Right atrium auricular region (tissue), 2 donors: ENCODE results near the gene LEMD2. TPM values are rescaled to one million over a fixed set of nuclear protein-coding genes. Genes with fewer than 3 reads are reported as not detected.

Source experiments
- DNase-seq: peaks from one replicate; pipeline ENCODE4 v3.0.0-alpha.2; 2019; ENCODE audit warnings: low spot score
- H3K27ac ChIP-seq, 2 donors: fragments of 200-600 bp; sonication (generic); 1 replicate in 1 of 2; 2 replicates in 1 of 2; pipeline ENCODE4 v1.5.1; 2016 to 2019
- H3K27me3 ChIP-seq, 2 donors: fragments of 200-600 bp; sonication (generic); one replicate each; pipeline versions ENCODE4 v1.5.1 to v1.6.0; 2017 to 2019
- H3K36me3 ChIP-seq: fragments of 200-600 bp; sonication (generic); one replicate; pipeline ENCODE4 v1.5.1; 2016
- H3K4me1 ChIP-seq, 2 donors: fragments of 200-600 bp; sonication (generic); one replicate each; pipeline versions ENCODE4 v1.5.1 to v1.6.0; 2017 to 2019
- H3K4me3 ChIP-seq, 2 donors: fragments of 200-600 bp; sonication (generic); 1 replicate in 1 of 2; 2 replicates in 1 of 2; pipeline ENCODE4 v1.5.1; 2017 to 2019; ENCODE audit warnings: mild to moderate bottlenecking in 1 of 2, moderate library complexity in 1 of 2
- H3K9me3 ChIP-seq, 2 donors: fragments of 200-600 bp; sonication (generic); one replicate each; pipeline ENCODE4 v1.5.1; 2019
- CTCF ChIP-seq, 2 donors: fragments of 200-600 bp; sonication (generic); IDR thresholded peaks; one replicate each; pipeline ENCODE4 v1.5.1; 2019; ENCODE audit warnings: antibody characterized with exemption in 2 of 2
- total RNA-seq, 2 donors: library from RNA; depleted of rRNA; stranded (reverse); fragments of >200 nt; gene quantifications; one replicate each; pipeline ENCODE4 v1.1.0, GENCODE V29; 2016

The LEMD2 gene
- total RNA-seq, 2 donors from 2014 or later = 25.9 to 28.1 TPM

- TF ChIP-seq CTCF (IDR thresholded peaks at IDR 0.05) = no peak
- H3K36me3 ChIP-seq = no peaks in the 10 kb centered on the region
- H3K27ac ChIP-seq = no peak overlapping the region
- H3K4me1 ChIP-seq = peaks cover 0 to 6% of the 10 kb centered on the region in 2 donors
- DNase-seq = no peak
- no peak overlapping the region for H3K4me3 ChIP-seq
- no peaks in the 10 kb centered on the region for H3K9me3 ChIP-seq
- no peaks in the 10 kb centered on the region for H3K27me3 ChIP-seq
Observed at GRCh38 chr6:33792981-33793380, 4.1 kb upstream of the LEMD2 start.

- H3K36me3 ChIP-seq = peaks cover under 1% of the 10 kb centered on the region
- H3K9me3 ChIP-seq = no peaks in the 10 kb centered on the region
- H3K4me1 ChIP-seq = peaks cover 0 to 20% of the 10 kb centered on the region in 2 donors
- DNase-seq = no peak
- no peaks in the 10 kb centered on the region for H3K27me3 ChIP-seq
- H3K4me3 ChIP-seq = no peak overlapping the region
- H3K27ac ChIP-seq = no peak overlapping the region
- TF ChIP-seq CTCF (IDR thresholded peaks at IDR 0.05) = no peak
Observed at GRCh38 chr6:33791620-33792019, 2.7 kb upstream of the LEMD2 start.

GRCh38 chr6:33790910-33791309 is 2.0 kb upstream of the LEMD2 start:
- no peaks in the 10 kb centered on the region for H3K27me3 ChIP-seq
- no peak for DNase-seq
- H3K4me3 ChIP-seq = no peak overlapping the region
- H3K36me3 ChIP-seq = peaks cover 7% of the 10 kb centered on the region
- TF ChIP-seq CTCF (IDR thresholded peaks at IDR 0.05) = no peak
- peaks cover 0 to 27% of the 10 kb centered on the region in 2 donors for H3K4me1 ChIP-seq
- no peak overlapping the region for H3K27ac ChIP-seq
- no peaks in the 10 kb centered on the region for H3K9me3 ChIP-seq

GRCh38 chr6:33790379-33790778 is 1.4 kb upstream of the LEMD2 start:
- peaks cover 0 to 32% of the 10 kb centered on the region in 2 donors for H3K4me1 ChIP-seq
- H3K4me3 ChIP-seq = no peak overlapping the region
- H3K27ac ChIP-seq = no peak overlapping the region
- no peak for DNase-seq
- H3K27me3 ChIP-seq = no peaks in the 10 kb centered on the region
- no peaks in the 10 kb centered on the region for H3K9me3 ChIP-seq
- no peak for TF ChIP-seq CTCF (IDR thresholded peaks at IDR 0.05)
- peaks cover 9% of the 10 kb centered on the region for H3K36me3 ChIP-seq

- DNase-seq = no peak
- H3K27ac ChIP-seq = peak overlapping the region; percentile 98
- H3K4me1 ChIP-seq = peaks cover 0 to 41% of the 10 kb centered on the region in 2 donors
- no peak for TF ChIP-seq CTCF (IDR thresholded peaks at IDR 0.05)
- H3K9me3 ChIP-seq = no peaks in the 10 kb centered on the region
- no peaks in the 10 kb centered on the region for H3K27me3 ChIP-seq
- peak overlapping the region in 1 of 2 donors; percentile 88 for H3K4me3 ChIP-seq
- H3K36me3 ChIP-seq = peaks cover 10% of the 10 kb centered on the region
Observed at GRCh38 chr6:33789550-33789895, 593 bp upstream of the LEMD2 start.

- peak; percentile 86 for DNase-seq
- no peak for TF ChIP-seq CTCF (IDR thresholded peaks at IDR 0.05)
- peaks cover 0 to 43% of the 10 kb centered on the region in 2 donors for H3K4me1 ChIP-seq
Observed at GRCh38 chr6:33787954-33788693, 806 bp downstream of the LEMD2 start.

More at GRCh38 chr6:33787954-33788693, 806 bp downstream of the LEMD2 start:
- Histone ChIP-seq H3K27me3 (no peaks in the 10 kb centered on the region), H3K36me3 (peaks cover 24% of the 10 kb centered on the region), H3K9me3 (no peaks in the 10 kb centered on the region), H3K27ac (peak overlapping the region; percentile 98), H3K4me3 (peak overlapping the region; percentile 88 to 93)
